HCT116 (cell line): ENCODE results near the gene KRT6A. TPM values are rescaled to one million over a fixed set of nuclear protein-coding genes. Genes with fewer than 3 reads are reported as not detected.

Source experiments
- ATAC-seq: fragments of 200-7000 bp; cut with Tn5 transposase; 2 replicates; pipeline ENCODE4 v1.9.1; 2020; ENCODE audit warnings: mild to moderate bottlenecking, moderate library complexity
- BruUV-seq: library from RNA; stranded (reverse); fragments of 400-500 nt; replicated peaks from 2 replicates; lab custom pipeline; 2021; lab: Mats Ljungman, UMichigan
- CTCF ChIA-PET: fragments of 300-600 bp; sonication (Branson Sonifier 250); formaldehyde crosslinking; loops from one replicate; lab custom pipeline; 2021; ENCODE audit warnings: antibody characterized with exemption; lab: Charles Lee
- POLR2A ChIA-PET: fragments of 300-600, 350-600 bp; sonication (Branson Sonifier 250); formaldehyde crosslinking; loops from one replicate; lab custom pipeline; 2021; ENCODE audit warnings: antibody characterized with exemption; lab: Charles Lee
- RAD21 ChIA-PET, 2 experiments: fragments of 300-600 bp; sonication (Branson Sonifier 250); formaldehyde crosslinking; loops; one replicate each; lab custom pipeline; 2023; ENCODE audit warnings: low total read pairs in 2 of 2; ENCODE audit not compliant: uncharacterized antibody in 2 of 2, unreplicated experiment in 2 of 2, low non-redundant PET in 1 of 2; lab: Charles Lee
- DNase-seq: peaks from one replicate; pipeline ENCODE4 v3.0.0-alpha.2; 2010; ENCODE audit warnings: low read depth, low spot score
- H2AFZ ChIP-seq: fragments of 200-600 bp; shearing (Covaris generic), sonication (generic); 2 replicates; pipeline ENCODE4 v1.6.1; 2017; ENCODE audit warnings: low read depth, mixed run types, mixed read lengths, antibody characterized with exemption, low read length; ENCODE audit not compliant: poor library complexity, severe bottlenecking
- H3K27ac ChIP-seq: 2 replicates; pipeline ENCODE4 v1.5.1; 2012; ENCODE audit warnings: low read depth, low read length
- H3K27me3 ChIP-seq: fragments of 200-600 bp; sonication (generic); 2 replicates; pipeline ENCODE4 v1.6.1; 2016; ENCODE audit warnings: mixed run types, low read length, mixed read lengths; ENCODE audit not compliant: insufficient read depth
- H3K36me3 ChIP-seq, 2 experiments: fragments of 200-500 bp in 1 of 2; fragments of 200-600 bp in 1 of 2; sonication (Bioruptor generic) in 1 of 2; sonication (generic) in 1 of 2; 2 replicates each; pipeline versions ENCODE4 v1.5.1 to v1.6.1; 2014 to 2016; ENCODE audit warnings: low read length in 2 of 2, inconsistent platforms in 1 of 2, mixed read lengths in 1 of 2, mixed run types in 1 of 2; ENCODE audit not compliant: insufficient read depth in 2 of 2, control insufficient read depth in 1 of 2
- H3K4me1 ChIP-seq, 2 experiments: fragments of 200-600 bp in 1 of 2; sonication (generic) in 1 of 2; 2 replicates each; pipeline versions ENCODE4 v1.5.1 to v1.6.1; 2012 to 2017; ENCODE audit warnings: low read length in 2 of 2, inconsistent platforms in 1 of 2, mild to moderate bottlenecking in 1 of 2, mixed read lengths in 1 of 2, mixed run types in 1 of 2, moderate library complexity in 1 of 2; ENCODE audit not compliant: insufficient read depth in 2 of 2, control insufficient read depth in 1 of 2
- H3K4me2 ChIP-seq: fragments of 200-600 bp; sonication (generic); 2 replicates; pipeline ENCODE4 v1.6.1; 2017; ENCODE audit warnings: mixed run types, low read length, mixed read lengths
- H3K4me3 ChIP-seq, 2 experiments: fragments of 200-600 bp in 1 of 2; sonication (generic) in 1 of 2; replicated peaks in 1 of 2; 2 replicates each; pipeline ENCODE4 v1.5.1; 2011 to 2016; ENCODE audit warnings: low read length in 2 of 2, control low read depth in 1 of 2, low read depth in 1 of 2, mild to moderate bottlenecking in 1 of 2, mixed read lengths in 1 of 2, mixed run types in 1 of 2
- H3K79me2 ChIP-seq: fragments of 200-600 bp; sonication (generic); 2 replicates; pipeline ENCODE4 v1.6.1; 2017; ENCODE audit warnings: mild to moderate bottlenecking, mixed run types, low read length, moderate library complexity, mixed read lengths; ENCODE audit not compliant: insufficient read depth
- H3K9ac ChIP-seq: fragments of 200-600 bp; sonication (generic); 2 replicates; pipeline ENCODE4 v1.6.1; 2016; ENCODE audit warnings: low read length, mixed read lengths
- H3K9me2 ChIP-seq: fragments of 200-600 bp; sonication (generic), shearing (Covaris generic); 2 replicates; pipeline ENCODE4 v1.6.1; 2017; ENCODE audit warnings: mixed run types, mild to moderate bottlenecking, moderate library complexity; ENCODE audit not compliant: insufficient read depth
- H3K9me3 ChIP-seq, 2 experiments: fragments of 200-500 bp in 1 of 2; fragments of 200-600 bp in 1 of 2; sonication (Bioruptor generic) in 1 of 2; sonication (generic) in 1 of 2; 2 replicates each; pipeline ENCODE4 v1.6.1; 2014 to 2017; ENCODE audit warnings: low read length in 2 of 2, mixed read lengths in 2 of 2, inconsistent platforms in 1 of 2, low read depth in 1 of 2, mild to moderate bottlenecking in 1 of 2, mixed run types in 1 of 2, moderate library complexity in 1 of 2; ENCODE audit not compliant: control insufficient read depth in 1 of 2, insufficient read depth in 1 of 2
- H4K20me1 ChIP-seq: fragments of 200-600 bp; sonication (generic), shearing (Covaris generic); 2 replicates; pipeline ENCODE4 v1.6.1; 2017; ENCODE audit warnings: mixed run types, mild to moderate bottlenecking, moderate library complexity; ENCODE audit not compliant: insufficient read depth
- ELF1 ChIP-seq: IDR thresholded peaks from 2 replicates; pipeline ENCODE4 v1.6.1; 2012; ENCODE audit warnings: low read depth, borderline replicate concordance
- EZH2 ChIP-seq: fragments of 200-600 bp; sonication (generic); IDR thresholded peaks from 2 replicates; pipeline ENCODE4 v1.6.1; 2017; ENCODE audit warnings: antibody characterized with exemption, mixed run types
- FOSL1 ChIP-seq: IDR thresholded peaks from 2 replicates; pipeline ENCODE4 v1.6.1; 2012; ENCODE audit warnings: low read depth
- JUND ChIP-seq: IDR thresholded peaks from 2 replicates; pipeline ENCODE4 v1.6.1; 2012
- POLR2A ChIP-seq: IDR thresholded peaks from 2 replicates; pipeline ENCODE4 v1.7.0; 2011; ENCODE audit warnings: borderline replicate concordance; ENCODE audit not compliant: insufficient read depth, insufficient read length; ENCODE audit errors: extremely low read depth
- POLR2AphosphoS5 ChIP-seq: IDR thresholded peaks from 2 replicates; pipeline ENCODE4 v1.6.1; 2011; ENCODE audit warnings: mild to moderate bottlenecking, low read depth, low read length, moderate library complexity
- SRF ChIP-seq: IDR thresholded peaks from 2 replicates; pipeline ENCODE4 v1.6.1; 2012; ENCODE audit warnings: low read depth
- TCF7L2 ChIP-seq: IDR thresholded peaks from 2 replicates; pipeline ENCODE4 v1.7.0; 2011; ENCODE audit warnings: borderline replicate concordance, inconsistent platforms; ENCODE audit not compliant: insufficient read depth, insufficient read length; ENCODE audit errors: extremely low read depth
- ZBTB33 ChIP-seq: IDR thresholded peaks from 2 replicates; pipeline ENCODE4 v1.6.1; 2011; ENCODE audit warnings: mild to moderate bottlenecking, low read length, moderate library complexity; ENCODE audit not compliant: insufficient replicate concordance; ENCODE audit errors: extremely low read depth
- ZFX ChIP-seq: fragments of 450-650 bp; IDR thresholded peaks from 2 replicates; pipeline ENCODE4 v1.6.1; 2017
- ZNF274 ChIP-seq: fragments of 200-500 bp; sonication (Bioruptor generic); IDR thresholded peaks from 2 replicates; pipeline ENCODE4 v1.6.1; 2014; ENCODE audit warnings: mild to moderate bottlenecking, low read depth, low read length, inconsistent platforms
- intact Hi-C: fragments of 100-400 bp; cut with micrococcal nuclease; formaldehyde crosslinking; loops from 2 replicates; pipeline ENCODE4 v1.10.0; 2022
- total RNA-seq: library from RNA; stranded (reverse); gene quantifications from one replicate; pipeline ENCODE4 v1.2.1, GENCODE V29; 2021; ENCODE audit not compliant: unreplicated experiment
- TF ChIP-seq, protein P1 (sequence below): IDR thresholded peaks from 2 replicates; pipeline ENCODE4 v1.6.1; 2012

The KRT6A gene
- total RNA-seq, 1 experiment from 2014 or later = 0.66 TPM

- TF ChIP-seq TCF7L2 (no peak), POLR2AphosphoS5 (no peak)
- TF ChIP-seq, protein P1, sequence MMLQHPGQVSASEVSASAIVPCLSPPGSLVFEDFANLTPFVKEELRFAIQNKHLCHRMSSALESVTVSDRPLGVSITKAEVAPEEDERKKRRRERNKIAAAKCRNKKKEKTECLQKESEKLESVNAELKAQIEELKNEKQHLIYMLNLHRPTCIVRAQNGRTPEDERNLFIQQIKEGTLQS = no peak
- TF ChIP-seq, all 23 proteins: peak for 0
Observed at GRCh38 chr12:52530366-52530765, 37.3 kb upstream of the KRT6A start (continued).

- Histone ChIP-seq H3K9me2 (no peaks in the 10 kb centered on the region), H3K27ac (no peak overlapping the region), H3K9me3 (no peaks in the 10 kb centered on the region), H3K4me3 (no peak overlapping the region), H3K4me1 (peaks cover 0 to 12% of the 10 kb centered on the region in 2 experiments; a peak in 2 of 4 replicates), H4K20me1 (no peaks in the 10 kb centered on the region), H3K27me3 (no peaks in the 10 kb centered on the region), H3K36me3 (no peaks in the 10 kb centered on the region), H2AFZ (no peak overlapping the region), H3K4me2 (no peak overlapping the region), H3K9ac (no peak overlapping the region), H3K79me2 (no peaks in the 10 kb centered on the region)
- POLR2A ChIA-PET = no interaction called here
- no TSS peak for BruUV-seq
- TF ChIP-seq ZBTB33 (no peak), TCF7L2 (no peak), POLR2A (no peak), ZNF274 (no peak), ELF1 (no peak), FOSL1 (no peak), EZH2 (no peak), ZFX (no peak), SRF (no peak), JUND (no peak), POLR2AphosphoS5 (no peak)
- no peak for ATAC-seq
- no peak for DNase-seq
- RAD21 ChIA-PET = no interaction called here
- intact Hi-C loops = no loop called here
- CTCF ChIA-PET = no interaction called here
Observed at GRCh38 chr12:52529846-52530245, 36.8 kb upstream of the KRT6A start.
